ENCODE measurements around the gene IRF2BP1.
"Not testable (repeated sequence)": the region's sequence is repeated elsewhere in the genome, so short reads cannot be mapped to it uniquely, and the experiment has no call there.

GRCh38 chr19:45867241-45867640 lies 18.7 kb downstream of the IRF2BP1 start:
- TF ChIP-seq POLR2A, CTCF (IDR thresholded peaks at IDR 0.05): not testable (repeated sequence)

Data from thyroid gland (tissue), 4 donors.